HCT116 (cell line): Measurements from ENCODE around the gene LRBA. TPM values are rescaled to one million over a fixed set of nuclear protein-coding genes. Genes with fewer than 3 reads are reported as not detected.

Experiments used
- ATAC-seq: fragments of 200-7000 bp; cut with Tn5 transposase; 2 replicates; pipeline ENCODE4 v1.9.1; 2020; ENCODE audit warnings: mild to moderate bottlenecking, moderate library complexity
- BruUV-seq: library from RNA; stranded (reverse); fragments of 400-500 nt; replicated peaks from 2 replicates; lab custom pipeline; 2021; lab: Mats Ljungman, UMichigan
- CTCF ChIA-PET: fragments of 300-600 bp; sonication (Branson Sonifier 250); formaldehyde crosslinking; loops from one replicate; lab custom pipeline; 2021; ENCODE audit warnings: antibody characterized with exemption; lab: Charles Lee
- POLR2A ChIA-PET: fragments of 300-600, 350-600 bp; sonication (Branson Sonifier 250); formaldehyde crosslinking; loops from one replicate; lab custom pipeline; 2021; ENCODE audit warnings: antibody characterized with exemption; lab: Charles Lee
- RAD21 ChIA-PET, 2 experiments: fragments of 300-600 bp; sonication (Branson Sonifier 250); formaldehyde crosslinking; loops; one replicate each; lab custom pipeline; 2023; ENCODE audit warnings: low total read pairs in 2 of 2; ENCODE audit not compliant: uncharacterized antibody in 2 of 2, unreplicated experiment in 2 of 2, low non-redundant PET in 1 of 2; lab: Charles Lee
- DNase-seq: peaks from one replicate; pipeline ENCODE4 v3.0.0-alpha.2; 2010; ENCODE audit warnings: low read depth, low spot score
- H2AFZ ChIP-seq: fragments of 200-600 bp; shearing (Covaris generic), sonication (generic); 2 replicates; pipeline ENCODE4 v1.6.1; 2017; ENCODE audit warnings: low read depth, mixed run types, mixed read lengths, antibody characterized with exemption, low read length; ENCODE audit not compliant: poor library complexity, severe bottlenecking
- H3K27ac ChIP-seq: 2 replicates; pipeline ENCODE4 v1.5.1; 2012; ENCODE audit warnings: low read depth, low read length
- H3K27me3 ChIP-seq: fragments of 200-600 bp; sonication (generic); 2 replicates; pipeline ENCODE4 v1.6.1; 2016; ENCODE audit warnings: mixed run types, low read length, mixed read lengths; ENCODE audit not compliant: insufficient read depth
- H3K36me3 ChIP-seq, 2 experiments: fragments of 200-500 bp in 1 of 2; fragments of 200-600 bp in 1 of 2; sonication (Bioruptor generic) in 1 of 2; sonication (generic) in 1 of 2; 2 replicates each; pipeline versions ENCODE4 v1.5.1 to v1.6.1; 2014 to 2016; ENCODE audit warnings: low read length in 2 of 2, inconsistent platforms in 1 of 2, mixed read lengths in 1 of 2, mixed run types in 1 of 2; ENCODE audit not compliant: insufficient read depth in 2 of 2, control insufficient read depth in 1 of 2
- H3K4me1 ChIP-seq, 2 experiments: fragments of 200-600 bp in 1 of 2; sonication (generic) in 1 of 2; 2 replicates each; pipeline versions ENCODE4 v1.5.1 to v1.6.1; 2012 to 2017; ENCODE audit warnings: low read length in 2 of 2, inconsistent platforms in 1 of 2, mild to moderate bottlenecking in 1 of 2, mixed read lengths in 1 of 2, mixed run types in 1 of 2, moderate library complexity in 1 of 2; ENCODE audit not compliant: insufficient read depth in 2 of 2, control insufficient read depth in 1 of 2
- H3K4me2 ChIP-seq: fragments of 200-600 bp; sonication (generic); 2 replicates; pipeline ENCODE4 v1.6.1; 2017; ENCODE audit warnings: mixed run types, low read length, mixed read lengths
- H3K4me3 ChIP-seq, 2 experiments: fragments of 200-600 bp in 1 of 2; sonication (generic) in 1 of 2; replicated peaks in 1 of 2; 2 replicates each; pipeline ENCODE4 v1.5.1; 2011 to 2016; ENCODE audit warnings: low read length in 2 of 2, control low read depth in 1 of 2, low read depth in 1 of 2, mild to moderate bottlenecking in 1 of 2, mixed read lengths in 1 of 2, mixed run types in 1 of 2
- H3K79me2 ChIP-seq: fragments of 200-600 bp; sonication (generic); 2 replicates; pipeline ENCODE4 v1.6.1; 2017; ENCODE audit warnings: mild to moderate bottlenecking, mixed run types, low read length, moderate library complexity, mixed read lengths; ENCODE audit not compliant: insufficient read depth
- H3K9ac ChIP-seq: fragments of 200-600 bp; sonication (generic); 2 replicates; pipeline ENCODE4 v1.6.1; 2016; ENCODE audit warnings: low read length, mixed read lengths
- H3K9me2 ChIP-seq: fragments of 200-600 bp; sonication (generic), shearing (Covaris generic); 2 replicates; pipeline ENCODE4 v1.6.1; 2017; ENCODE audit warnings: mixed run types, mild to moderate bottlenecking, moderate library complexity; ENCODE audit not compliant: insufficient read depth
- H3K9me3 ChIP-seq, 2 experiments: fragments of 200-500 bp in 1 of 2; fragments of 200-600 bp in 1 of 2; sonication (Bioruptor generic) in 1 of 2; sonication (generic) in 1 of 2; 2 replicates each; pipeline ENCODE4 v1.6.1; 2014 to 2017; ENCODE audit warnings: low read length in 2 of 2, mixed read lengths in 2 of 2, inconsistent platforms in 1 of 2, low read depth in 1 of 2, mild to moderate bottlenecking in 1 of 2, mixed run types in 1 of 2, moderate library complexity in 1 of 2; ENCODE audit not compliant: control insufficient read depth in 1 of 2, insufficient read depth in 1 of 2
- H4K20me1 ChIP-seq: fragments of 200-600 bp; sonication (generic), shearing (Covaris generic); 2 replicates; pipeline ENCODE4 v1.6.1; 2017; ENCODE audit warnings: mixed run types, mild to moderate bottlenecking, moderate library complexity; ENCODE audit not compliant: insufficient read depth
- ATF3 ChIP-seq: IDR thresholded peaks from 2 replicates; pipeline ENCODE4 v1.6.1; 2012
- CTCF ChIP-seq, 3 experiments: fragments of 200-600 bp in 1 of 3; sonication (generic) in 1 of 3; IDR thresholded peaks in 2 of 3; conservative IDR thresholded peaks in 1 of 3; 2 replicates each; pipeline ENCODE4 v1.5.1; 2012 to 2017; ENCODE audit warnings: low read depth in 2 of 3, low read length in 2 of 3, antibody characterized with exemption in 1 of 3, borderline replicate concordance in 1 of 3, control low read depth in 1 of 3, mild to moderate bottlenecking in 1 of 3, mixed read lengths in 1 of 3, mixed run types in 1 of 3, moderate library complexity in 1 of 3; ENCODE audit not compliant: insufficient read depth in 1 of 3
- EGR1 ChIP-seq: IDR thresholded peaks from 2 replicates; pipeline ENCODE4 v1.6.1; 2012; ENCODE audit warnings: low read depth
- FOSL1 ChIP-seq: IDR thresholded peaks from 2 replicates; pipeline ENCODE4 v1.6.1; 2012; ENCODE audit warnings: low read depth
- JUND ChIP-seq: IDR thresholded peaks from 2 replicates; pipeline ENCODE4 v1.6.1; 2012
- MAX ChIP-seq: IDR thresholded peaks from 2 replicates; pipeline ENCODE4 v1.6.1; 2012
- POLR2A ChIP-seq: IDR thresholded peaks from 2 replicates; pipeline ENCODE4 v1.7.0; 2011; ENCODE audit warnings: borderline replicate concordance; ENCODE audit not compliant: insufficient read depth, insufficient read length; ENCODE audit errors: extremely low read depth
- POLR2AphosphoS5 ChIP-seq: IDR thresholded peaks from 2 replicates; pipeline ENCODE4 v1.6.1; 2011; ENCODE audit warnings: mild to moderate bottlenecking, low read depth, low read length, moderate library complexity
- RAD21 ChIP-seq: IDR thresholded peaks from 2 replicates; pipeline ENCODE4 v1.6.1; 2012; ENCODE audit warnings: low read depth, mild to moderate bottlenecking
- SP1 ChIP-seq: IDR thresholded peaks from 2 replicates; pipeline ENCODE4 v1.6.1; 2012; ENCODE audit warnings: low read depth
- TCF7L2 ChIP-seq: IDR thresholded peaks from 2 replicates; pipeline ENCODE4 v1.7.0; 2011; ENCODE audit warnings: borderline replicate concordance, inconsistent platforms; ENCODE audit not compliant: insufficient read depth, insufficient read length; ENCODE audit errors: extremely low read depth
- intact Hi-C: fragments of 100-400 bp; cut with micrococcal nuclease; formaldehyde crosslinking; loops from 2 replicates; pipeline ENCODE4 v1.10.0; 2022
- total RNA-seq: library from RNA; stranded (reverse); gene quantifications from one replicate; pipeline ENCODE4 v1.2.1, GENCODE V29; 2021; ENCODE audit not compliant: unreplicated experiment

The LRBA gene
- total RNA-seq, 1 experiment from 2014 or later = 79.8 TPM

GRCh38 chr4:150814873-150815272 is 200.2 kb downstream of the LRBA start:
- ChIA-PET POLR2A (no interaction called here), CTCF (interaction anchor here (1.7 kb wide), 1 partner anchor 12 kb away, joined by 8 read pairs; no protein-coding TSS in a partner anchor), RAD21 (no interaction called here)
- no peaks in the 10 kb centered on the region for H3K36me3 ChIP-seq
- H3K4me1 ChIP-seq = no peaks in the 10 kb centered on the region
- TF ChIP-seq POLR2AphosphoS5 (no peak), ATF3 (no peak), RAD21 (peak; percentile 25; the same call in 1 of the 2 replicates), JUND (no peak), FOSL1 (no peak), EGR1 (no peak), CTCF (IDR thresholded peaks at IDR 0.05 in 2 of 3, conservative IDR thresholded peaks at IDR 0.05 in 1 of 3; ENCODE audit: borderline replicate concordance in 1 of 3, insufficient read depth in 1 of 3, low read depth in 2 of 3, low read length in 2 of 3) (0 out of 6 replicates have a peak, but pooled peaks of 2 of the 3 experiments have one; percentile 8 to 29), SP1 (no peak), TCF7L2 (no peak), POLR2A (no peak), MAX (no peak)
- H2AFZ ChIP-seq = no peak overlapping the region
- intact Hi-C loops = no loop called here
- H3K27ac ChIP-seq = no peak overlapping the region
- no peaks in the 10 kb centered on the region for H3K27me3 ChIP-seq
- DNase-seq (no peak), ATAC-seq (no peak)
- BruUV-seq = no TSS peak
- no peaks in the 10 kb centered on the region for H3K79me2 ChIP-seq
- H3K4me2 ChIP-seq = no peak overlapping the region
- H4K20me1 ChIP-seq = no peaks in the 10 kb centered on the region
- H3K4me3 ChIP-seq = no peak overlapping the region
- no peaks in the 10 kb centered on the region for H3K9me2 ChIP-seq
- H3K9ac ChIP-seq = no peak overlapping the region
- no peaks in the 10 kb centered on the region for H3K9me3 ChIP-seq
